Smooth muscle cell of the pulmonary artery (primary cell): Measurements from ENCODE around the gene WNT2B. TPM values are rescaled to one million over a fixed set of nuclear protein-coding genes. Genes with fewer than 3 reads are reported as not detected.

ENCODE experiments used
- total RNA-seq: library from RNA; depleted of rRNA; stranded (reverse); fragments of >200 nt; gene quantifications from 2 replicates; pipeline ENCODE4 v1.2.3, GENCODE V29; 2014

Gene WNT2B
- 4.7 and 6.1 TPM in 2 replicates for total RNA-seq

GRCh38 chr1:112508278-112509004, at the start of gene WNT2B:
WNT2B (plus strand) TSS chr1:112508965; CDS start chr1:112509263, 298 bp downstream.

Other genes with a start within 250 kb of the WNT2B start
- 17.1 and 20.5 TPM in 2 replicates for gene CTTNBP2NL, start 112.8 kb upstream of the WNT2B start, total RNA-seq
- gene ST7L, start 110.2 kb downstream of the WNT2B start, total RNA-seq, result 14.5 and 16.7 TPM in 2 replicates
- gene CAPZA1, start 110.9 kb downstream of the WNT2B start, total RNA-seq, result 136 and 173 TPM in 2 replicates
- 41.5 and 44.5 TPM in 2 replicates for gene MOV10, start 165.7 kb downstream of the WNT2B start, total RNA-seq
- 360 and 387 TPM in 2 replicates for gene RHOC, start 198.2 kb downstream of the WNT2B start, total RNA-seq
- gene PPM1J, start 206.4 kb downstream of the WNT2B start, total RNA-seq, result 1.0 and 1.5 TPM in 2 replicates